Measurements from ENCODE around the gene ASCC1. TPM values are rescaled to one million over a fixed set of nuclear protein-coding genes. Genes with fewer than 3 reads are reported as not detected.

ASCC1 gene
- total and polyA plus RNA-seq, 2 of the 13 experiments (the other 11 are each of a cell fraction or from before 2014, with no cell fraction given): 21.6 to 30.1 TPM

DNA sequence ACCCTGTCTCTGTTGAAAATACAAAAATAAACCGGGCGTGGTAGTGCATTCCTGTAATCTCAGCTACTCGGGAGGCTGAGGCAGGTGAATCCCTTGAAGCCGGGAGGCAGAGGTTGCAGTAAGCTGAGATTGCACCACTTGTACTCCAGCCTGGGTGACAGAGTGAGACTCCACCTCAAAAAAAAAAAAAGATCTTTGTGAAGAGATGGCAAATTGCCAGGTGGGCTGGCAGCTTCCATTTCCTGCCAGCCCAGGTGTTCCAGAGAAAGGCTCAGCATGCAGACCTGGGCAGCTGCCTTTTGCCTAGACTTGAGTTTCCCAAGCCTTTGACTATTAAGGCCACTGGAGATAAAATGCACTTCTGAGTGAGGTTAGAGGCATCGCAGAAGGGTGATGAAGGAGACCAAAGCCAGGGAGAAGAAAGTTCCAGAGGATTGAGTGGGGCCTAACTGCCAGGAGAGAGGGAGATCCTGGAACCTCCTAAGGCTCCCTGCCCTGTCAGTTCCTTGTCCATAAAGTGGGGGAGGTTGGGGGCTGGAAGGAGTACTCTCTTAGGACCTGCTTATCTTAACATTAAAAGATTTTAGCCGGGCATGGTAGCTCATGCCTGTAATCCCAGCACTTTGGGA, 47.7 kb upstream of the ASCC1 start (continued):
- TF ChIP-seq, protein P1, sequence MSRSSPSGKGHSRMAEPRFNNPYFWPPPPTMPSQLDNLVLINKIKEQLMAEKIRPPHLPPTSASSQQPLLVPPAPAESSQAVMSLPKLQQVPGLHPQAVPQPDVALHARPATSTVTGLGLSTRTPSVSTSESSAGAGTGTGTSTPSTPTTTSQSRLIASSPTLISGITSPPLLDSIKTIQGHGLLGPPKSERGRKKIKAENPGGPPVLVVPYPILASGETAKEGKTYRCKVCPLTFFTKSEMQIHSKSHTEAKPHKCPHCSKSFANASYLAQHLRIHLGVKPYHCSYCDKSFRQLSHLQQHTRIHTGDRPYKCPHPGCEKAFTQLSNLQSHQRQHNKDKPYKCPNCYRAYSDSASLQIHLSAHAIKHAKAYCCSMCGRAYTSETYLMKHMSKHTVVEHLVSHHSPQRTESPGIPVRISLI (CRISPR knock-in tag; IDR thresholded peaks at IDR 0.05; ENCODE audit: borderline replicate concordance): peak; percentile 97
- TF ChIP-seq KAT8 (CRISPR knock-in tag; IDR thresholded peaks at IDR 0.05): peak; percentile 72; the same call in 1 of the 2 replicates
- no peak for TF ChIP-seq ZNF839 (CRISPR knock-in tag; IDR thresholded peaks at IDR 0.05; ENCODE audit: borderline replicate concordance)
- peak; percentile 32; the same call in 1 of the 2 replicates for TF ChIP-seq POLR2AphosphoS5 (IDR thresholded peaks at IDR 0.05; ENCODE audit: low read depth, low read length)
- TF ChIP-seq HNF4A (CRISPR knock-in tag; IDR thresholded peaks at IDR 0.05): peak; percentile 38; the same call in 1 of the 2 replicates
- TF ChIP-seq ZNF274 (CRISPR knock-in tag; IDR thresholded peaks at IDR 0.05): no peak
- no peak for TF ChIP-seq TIGD3 (CRISPR knock-in tag; IDR thresholded peaks at IDR 0.05; ENCODE audit: borderline replicate concordance)
- TF ChIP-seq ZNF160 (CRISPR knock-in tag; IDR thresholded peaks at IDR 0.05): no peak
- 0 out of 2 replicates have a peak, but pooled peaks have one; percentile 39 for TF ChIP-seq SIN3A (IDR thresholded peaks at IDR 0.05; ENCODE audit: borderline replicate concordance, low read depth, low read length)
- TF ChIP-seq ZMYM3 (CRISPR knock-in tag; IDR thresholded peaks at IDR 0.05): 0 out of 2 replicates have a peak, but pooled peaks have one; percentile 22
- TF ChIP-seq CCAR2 (optimal IDR thresholded peaks at IDR 0.05; ENCODE audit: low read depth, low read length): no peak
- TF ChIP-seq KLF12 (CRISPR knock-in tag; IDR thresholded peaks at IDR 0.05; ENCODE audit: borderline replicate concordance): no peak
- TF ChIP-seq, protein P2, sequence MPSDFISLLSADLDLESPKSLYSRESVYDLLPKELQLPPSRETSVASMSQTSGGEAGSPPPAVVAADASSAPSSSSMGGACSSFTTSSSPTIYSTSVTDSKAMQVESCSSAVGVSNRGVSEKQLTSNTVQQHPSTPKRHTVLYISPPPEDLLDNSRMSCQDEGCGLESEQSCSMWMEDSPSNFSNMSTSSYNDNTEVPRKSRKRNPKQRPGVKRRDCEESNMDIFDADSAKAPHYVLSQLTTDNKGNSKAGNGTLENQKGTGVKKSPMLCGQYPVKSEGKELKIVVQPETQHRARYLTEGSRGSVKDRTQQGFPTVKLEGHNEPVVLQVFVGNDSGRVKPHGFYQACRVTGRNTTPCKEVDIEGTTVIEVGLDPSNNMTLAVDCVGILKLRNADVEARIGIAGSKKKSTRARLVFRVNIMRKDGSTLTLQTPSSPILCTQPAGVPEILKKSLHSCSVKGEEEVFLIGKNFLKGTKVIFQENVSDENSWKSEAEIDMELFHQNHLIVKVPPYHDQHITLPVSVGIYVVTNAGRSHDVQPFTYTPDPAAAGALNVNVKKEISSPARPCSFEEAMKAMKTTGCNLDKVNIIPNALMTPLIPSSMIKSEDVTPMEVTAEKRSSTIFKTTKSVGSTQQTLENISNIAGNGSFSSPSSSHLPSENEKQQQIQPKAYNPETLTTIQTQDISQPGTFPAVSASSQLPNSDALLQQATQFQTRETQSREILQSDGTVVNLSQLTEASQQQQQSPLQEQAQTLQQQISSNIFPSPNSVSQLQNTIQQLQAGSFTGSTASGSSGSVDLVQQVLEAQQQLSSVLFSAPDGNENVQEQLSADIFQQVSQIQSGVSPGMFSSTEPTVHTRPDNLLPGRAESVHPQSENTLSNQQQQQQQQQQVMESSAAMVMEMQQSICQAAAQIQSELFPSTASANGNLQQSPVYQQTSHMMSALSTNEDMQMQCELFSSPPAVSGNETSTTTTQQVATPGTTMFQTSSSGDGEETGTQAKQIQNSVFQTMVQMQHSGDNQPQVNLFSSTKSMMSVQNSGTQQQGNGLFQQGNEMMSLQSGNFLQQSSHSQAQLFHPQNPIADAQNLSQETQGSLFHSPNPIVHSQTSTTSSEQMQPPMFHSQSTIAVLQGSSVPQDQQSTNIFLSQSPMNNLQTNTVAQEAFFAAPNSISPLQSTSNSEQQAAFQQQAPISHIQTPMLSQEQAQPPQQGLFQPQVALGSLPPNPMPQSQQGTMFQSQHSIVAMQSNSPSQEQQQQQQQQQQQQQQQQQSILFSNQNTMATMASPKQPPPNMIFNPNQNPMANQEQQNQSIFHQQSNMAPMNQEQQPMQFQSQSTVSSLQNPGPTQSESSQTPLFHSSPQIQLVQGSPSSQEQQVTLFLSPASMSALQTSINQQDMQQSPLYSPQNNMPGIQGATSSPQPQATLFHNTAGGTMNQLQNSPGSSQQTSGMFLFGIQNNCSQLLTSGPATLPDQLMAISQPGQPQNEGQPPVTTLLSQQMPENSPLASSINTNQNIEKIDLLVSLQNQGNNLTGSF (CRISPR knock-in tag; IDR thresholded peaks at IDR 0.05): no peak
- no peak for TF ChIP-seq NFE2L2 (IDR thresholded peaks at IDR 0.05; ENCODE audit: low read length)
- TF ChIP-seq CEBPZ (IDR thresholded peaks at IDR 0.05; ENCODE audit: low read length): no peak
- no peak for TF ChIP-seq ZNF230 (CRISPR knock-in tag; IDR thresholded peaks at IDR 0.05)
- TF ChIP-seq RXRA (CRISPR knock-in tag; IDR thresholded peaks at IDR 0.05): peak; percentile 22; the same call in 1 of the 2 replicates

Data from HepG2 (cell line).